Measurements from ENCODE around the gene PPP1CA. TPM values are rescaled to one million over a fixed set of nuclear protein-coding genes. Genes with fewer than 3 reads are reported as not detected.

Gene PPP1CA
- total and polyA plus RNA-seq, 4 donors, result 87.2 to 178 (median 157) TPM

DNA sequence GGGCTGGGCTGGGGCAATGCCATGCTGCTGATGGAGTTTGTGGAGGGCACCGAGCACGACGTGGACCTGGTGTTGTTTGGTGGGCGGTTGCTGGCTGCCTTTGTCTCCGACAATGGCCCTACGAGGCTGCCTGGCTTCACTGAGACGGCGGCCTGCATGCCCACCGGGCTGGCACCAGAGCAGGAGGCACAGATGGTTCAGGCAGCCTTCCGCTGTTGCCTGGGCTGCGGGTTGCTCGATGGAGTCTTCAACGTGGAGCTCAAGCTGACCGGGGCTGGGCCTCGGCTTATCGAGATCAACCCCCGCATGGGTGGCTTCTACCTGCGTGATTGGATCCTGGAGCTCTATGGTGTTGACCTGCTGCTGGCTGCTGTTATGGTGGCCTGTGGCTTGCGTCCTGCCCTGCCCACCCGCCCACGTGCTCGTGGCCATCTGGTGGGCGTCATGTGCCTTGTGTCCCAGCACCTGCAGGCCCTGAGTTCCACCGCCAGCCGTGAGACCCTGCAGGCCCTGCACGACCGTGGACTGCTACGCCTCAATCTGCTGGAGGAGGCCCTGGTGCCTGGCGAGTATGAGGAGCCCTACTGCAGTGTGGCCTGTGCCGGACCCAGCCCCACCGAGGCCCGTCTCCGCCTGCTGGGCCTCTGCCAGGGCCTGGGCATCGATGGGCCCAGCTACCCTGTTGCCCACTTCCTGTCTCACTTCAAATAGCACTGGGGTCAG lies 22.4 kb upstream of the PPP1CA start:
- peaks cover 0 to 23% (median 5%) of the 10 kb centered on the region in 5 donors for H3K4me1 ChIP-seq (ENCODE audit: control insufficient read depth in 5 of 5, insufficient read depth in 5 of 5, low read length in 5 of 5)
- no peak for DNase-seq
- H3K27me3 ChIP-seq (ENCODE audit: control insufficient read depth in 3 of 3, insufficient read depth in 3 of 3, low read length in 2 of 3), result no peaks in the 10 kb centered on the region
- H3K36me3 ChIP-seq (ENCODE audit: control insufficient read depth in 4 of 4, insufficient read depth in 4 of 4, low read length in 4 of 4), result no peaks in the 10 kb centered on the region
- H3K9me3 ChIP-seq (ENCODE audit: control insufficient read depth in 4 of 4, insufficient read depth in 3 of 4, low read length in 3 of 4), result no peaks in the 10 kb centered on the region
- ATAC-seq (ENCODE audit: insufficient read depth, low FRiP score), result no peak
- no peak overlapping the region for H3K9ac ChIP-seq (ENCODE audit: insufficient read depth in 1 of 2, low read length in 2 of 2)
- 87 to 90% methylated on average over 34 of the region's 34 CpGs for WGBS, 2 donors
- H3K27ac ChIP-seq (ENCODE audit: low read depth in 1 of 2, low read length in 1 of 2), result no peak overlapping the region
- H3K4me3 ChIP-seq, result no peak overlapping the region
- TF ChIP-seq CTCF (IDR thresholded peaks at IDR 0.05; ENCODE audit: control extremely low read depth, extremely low read depth), result no peak

DNA sequence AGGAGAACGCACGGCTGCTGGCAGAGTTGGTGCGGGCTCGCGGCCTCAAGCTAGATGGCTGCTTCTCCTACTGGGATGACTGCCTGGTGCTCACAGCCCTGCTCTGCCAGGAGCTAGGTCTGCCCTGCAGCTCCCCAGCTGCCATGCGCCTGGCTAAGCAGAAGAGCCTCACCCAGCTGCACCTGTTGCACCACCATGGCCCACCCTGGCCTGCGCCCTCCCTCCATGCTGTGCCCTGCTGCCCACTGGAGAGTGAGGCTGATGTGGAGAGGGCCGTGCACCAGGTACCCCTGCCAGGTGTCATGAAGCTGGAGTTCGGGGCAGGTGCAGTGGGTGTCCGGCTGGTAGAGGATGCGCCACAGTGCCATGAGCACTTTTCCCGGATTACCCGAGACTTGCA lies 21.8 kb upstream of the PPP1CA start:
- no peak overlapping the region for H3K27ac ChIP-seq (ENCODE audit: low read depth in 1 of 2, low read length in 1 of 2)
- no peak for ATAC-seq (ENCODE audit: insufficient read depth, low FRiP score)

DNA sequence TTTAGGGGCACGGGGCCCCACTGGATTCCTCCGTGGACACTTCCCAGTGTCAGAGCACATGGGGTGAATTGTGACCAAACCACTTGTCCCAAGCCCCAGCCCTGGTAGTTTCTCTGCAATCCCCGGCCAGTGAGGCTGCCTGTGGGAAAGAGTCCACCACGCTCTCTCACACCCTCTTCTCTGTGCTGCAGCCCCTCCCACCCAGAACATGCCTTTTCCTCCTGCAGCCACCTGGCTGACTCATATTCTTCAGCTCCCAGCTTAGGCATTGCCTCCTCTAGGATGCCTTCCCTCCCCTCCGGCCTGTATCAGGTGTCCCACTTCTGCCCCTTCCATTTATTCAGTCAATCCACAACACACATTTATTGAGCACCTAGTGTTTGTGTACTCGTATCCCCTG lies 21.2 kb upstream of the PPP1CA start:
- TF ChIP-seq CTCF (IDR thresholded peaks at IDR 0.05; ENCODE audit: control extremely low read depth, extremely low read depth), result no peak
- no peak overlapping the region for H3K9ac ChIP-seq (ENCODE audit: insufficient read depth in 1 of 2, low read length in 2 of 2)
- H3K9me3 ChIP-seq (ENCODE audit: control insufficient read depth in 4 of 4, insufficient read depth in 3 of 4, low read length in 3 of 4), result no peaks in the 10 kb centered on the region
- H3K27me3 ChIP-seq (ENCODE audit: control insufficient read depth in 3 of 3, insufficient read depth in 3 of 3, low read length in 2 of 3), result no peaks in the 10 kb centered on the region
- ATAC-seq (ENCODE audit: insufficient read depth, low FRiP score), result no peak
- peaks cover 0 to 30% (median 5%) of the 10 kb centered on the region in 5 donors for H3K4me1 ChIP-seq (ENCODE audit: control insufficient read depth in 5 of 5, insufficient read depth in 5 of 5, low read length in 5 of 5)
- no peaks in the 10 kb centered on the region for H3K36me3 ChIP-seq (ENCODE audit: control insufficient read depth in 4 of 4, insufficient read depth in 4 of 4, low read length in 4 of 4)
- no peak overlapping the region for H3K4me3 ChIP-seq
- no peak overlapping the region for H3K27ac ChIP-seq (ENCODE audit: low read depth in 1 of 2, low read length in 1 of 2)
- WGBS, 2 donors, result 61 to 65% methylated on average over 6 of the region's 6 CpGs
- DNase-seq, result no peak

More for the DNA sequence above, 21.8 kb upstream of the PPP1CA start:
- no peak overlapping the region for H3K9ac ChIP-seq (ENCODE audit: insufficient read depth in 1 of 2, low read length in 2 of 2)
- 96 to 98% methylated on average over 13 of the region's 13 CpGs for WGBS, 2 donors
- no peaks in the 10 kb centered on the region for H3K36me3 ChIP-seq (ENCODE audit: control insufficient read depth in 4 of 4, insufficient read depth in 4 of 4, low read length in 4 of 4)
- no peak overlapping the region for H3K4me3 ChIP-seq
- no peak for TF ChIP-seq CTCF (IDR thresholded peaks at IDR 0.05; ENCODE audit: control extremely low read depth, extremely low read depth)
- peaks cover 0 to 24% (median 5%) of the 10 kb centered on the region in 5 donors for H3K4me1 ChIP-seq (ENCODE audit: control insufficient read depth in 5 of 5, insufficient read depth in 5 of 5, low read length in 5 of 5)
- H3K27me3 ChIP-seq (ENCODE audit: control insufficient read depth in 3 of 3, insufficient read depth in 3 of 3, low read length in 2 of 3), result no peaks in the 10 kb centered on the region
- H3K9me3 ChIP-seq (ENCODE audit: control insufficient read depth in 4 of 4, insufficient read depth in 3 of 4, low read length in 3 of 4), result no peaks in the 10 kb centered on the region
- no peak for DNase-seq

All from lung (tissue), 12 donors.